Stimulated activated CD4-positive, alpha-beta T cell treated with anti-CD3 and anti-CD28 coated beads, Interleukin-1b, Interleukin-23, amount 100 ng/mL, for 24 hours (primary cell): ENCODE data around the gene RXRB.
"Not testable (repeated sequence)": the region's sequence is repeated elsewhere in the genome, so short reads cannot be mapped to it uniquely, and the experiment has no call there.

ENCODE experiments used
- DNase-seq, 4 experiments: peaks; one replicate each; pipeline ENCODE4 v3.0.0-alpha.2; 2020; ENCODE audit warnings: low read depth in 4 of 4, low spot score in 1 of 4

RXRB gene

DNA sequence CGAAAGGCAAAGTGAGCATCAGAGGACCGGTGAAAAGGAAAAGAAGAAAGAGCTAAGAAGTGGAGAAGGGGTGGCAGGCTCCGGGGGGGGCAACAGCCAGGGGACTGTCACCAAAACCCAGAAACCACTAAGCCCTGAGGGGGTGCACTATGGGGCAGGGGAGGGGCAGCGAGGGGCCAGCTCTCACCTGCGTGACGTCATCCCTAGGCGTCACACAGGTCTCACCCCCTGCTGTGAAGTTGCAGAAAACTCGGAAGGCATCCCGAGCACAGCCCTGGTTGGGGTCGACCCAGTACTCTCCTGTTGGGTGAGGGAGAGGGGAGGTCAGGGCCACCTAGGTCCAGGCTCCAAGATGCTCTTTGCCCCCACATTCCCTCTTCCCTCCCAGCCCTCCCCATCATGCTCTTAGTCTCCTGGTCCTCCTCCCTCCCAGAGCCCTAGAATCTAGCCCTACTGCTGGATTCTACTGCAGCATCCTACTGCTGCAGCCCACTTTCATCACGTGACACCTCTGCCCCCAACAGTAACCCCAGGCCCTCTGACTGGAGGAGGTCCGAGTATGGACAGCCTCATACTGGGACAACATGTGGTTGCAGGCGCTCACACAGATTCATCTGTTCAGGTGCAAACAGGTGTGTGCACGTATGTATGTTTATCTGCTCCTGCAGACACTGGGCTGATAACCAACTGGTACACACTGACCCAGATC lies 35.6 kb downstream of the RXRB start:
- DNase-seq = no peak

- no peak for DNase-seq
These were observed 36.3 kb downstream of the RXRB start for GRCh38 chr6:33164176-33164575.

GRCh38 chr6:33163540-33163939 lies 36.9 kb downstream of the RXRB start:
- DNase-seq = no peak

GRCh38 chr6:33161354-33162331 lies 38.8 kb downstream of the RXRB start:
- peak; percentile 59 to 78 (median 73) for DNase-seq

DNA sequence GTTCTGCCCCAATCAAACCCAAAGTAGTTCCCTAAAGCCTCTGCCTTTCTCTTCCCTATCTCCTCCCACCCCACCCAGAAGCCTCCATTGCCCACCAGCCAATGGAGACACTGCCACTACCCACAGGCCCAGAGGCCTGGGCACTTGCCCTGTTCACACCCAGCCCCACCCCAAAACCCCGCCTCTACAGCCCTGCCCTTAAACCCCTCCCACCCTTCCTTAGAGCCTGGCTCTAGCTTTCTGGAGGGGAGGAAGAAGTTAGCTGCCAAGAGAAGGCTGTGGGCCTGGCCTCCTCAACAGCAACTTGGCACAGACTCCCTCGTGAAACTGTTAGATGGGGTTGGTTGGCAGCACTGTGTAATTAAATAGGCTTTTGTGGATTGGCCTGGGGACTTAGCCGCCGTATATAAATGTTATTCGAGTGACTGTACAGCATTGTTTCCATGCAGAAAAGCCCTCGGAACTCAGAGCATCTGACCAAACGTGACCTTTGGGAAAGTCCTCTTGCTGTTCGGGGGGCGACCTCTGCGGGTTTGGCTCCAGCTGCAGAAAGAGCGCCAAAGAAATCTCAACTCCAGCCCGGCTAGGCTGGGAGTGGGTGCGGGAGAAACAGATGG lies 39.6 kb downstream of the RXRB start:
- no peak for DNase-seq

DNA sequence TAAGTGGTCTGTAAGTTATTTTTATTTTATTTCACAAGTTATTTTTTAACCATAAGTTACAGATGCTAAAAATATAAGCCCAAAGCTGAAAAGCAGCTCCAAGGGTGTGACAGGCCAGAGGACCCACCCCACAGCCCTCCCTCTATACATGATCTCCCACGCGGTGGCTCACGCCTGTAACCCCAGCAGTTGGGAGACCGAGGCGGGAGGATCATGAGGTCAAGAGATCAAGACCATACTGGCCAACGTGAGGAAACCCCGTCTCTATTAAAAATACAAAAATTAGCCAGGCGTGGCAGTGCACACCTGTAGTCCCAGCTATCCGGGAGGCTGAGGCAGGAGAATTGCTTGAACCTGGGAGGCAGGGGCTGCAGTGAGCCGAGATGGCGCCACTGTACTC lies 40.4 kb downstream of the RXRB start:
- no peak for DNase-seq

DNA sequence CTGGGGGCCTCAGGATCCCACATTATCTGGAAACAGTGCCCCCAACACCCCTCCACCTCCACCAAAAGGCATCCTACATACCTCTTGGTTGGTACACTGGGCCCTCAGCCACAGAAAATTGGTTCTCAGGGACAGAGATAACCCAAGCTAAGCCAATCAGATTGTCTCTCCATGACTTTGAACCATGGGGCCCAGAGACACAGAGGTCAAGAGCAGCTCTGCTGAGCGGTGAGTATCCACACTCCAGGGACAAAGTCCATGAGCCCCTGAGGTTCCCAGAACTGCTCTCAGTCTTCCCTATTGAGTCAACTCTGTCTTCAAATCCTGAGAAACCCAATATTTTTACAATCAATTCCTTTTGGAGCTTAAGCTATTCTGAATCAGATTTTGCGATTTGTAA lies 43.5 kb downstream of the RXRB start:
- DNase-seq = no peak

- DNase-seq = no peak
These were observed 43.9 kb downstream of the RXRB start for GRCh38 chr6:33156561-33156960.

DNA sequence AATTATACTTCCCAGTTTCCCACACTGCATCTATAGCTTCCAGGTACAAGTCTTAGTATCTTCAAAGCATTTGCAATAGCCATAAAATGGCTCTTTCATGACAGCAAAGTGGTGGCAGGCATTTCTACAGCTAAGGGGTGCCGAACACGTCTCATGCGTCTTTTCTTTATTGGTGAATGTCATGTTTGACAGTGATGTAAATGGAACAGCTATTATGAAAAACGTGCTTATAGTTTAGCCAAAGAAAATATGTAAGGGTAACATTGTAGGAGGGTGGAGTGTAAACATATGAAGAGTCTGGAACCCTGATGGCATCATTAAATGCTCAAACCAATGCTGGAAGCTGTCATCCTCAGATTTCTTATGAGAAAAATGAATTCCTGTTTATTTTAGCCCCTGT lies 46.1 kb downstream of the RXRB start:
- DNase-seq = no peak

- DNase-seq = no peak
These were observed 49.4 kb downstream of the RXRB start for GRCh38 chr6:33151050-33151449.

DNA sequence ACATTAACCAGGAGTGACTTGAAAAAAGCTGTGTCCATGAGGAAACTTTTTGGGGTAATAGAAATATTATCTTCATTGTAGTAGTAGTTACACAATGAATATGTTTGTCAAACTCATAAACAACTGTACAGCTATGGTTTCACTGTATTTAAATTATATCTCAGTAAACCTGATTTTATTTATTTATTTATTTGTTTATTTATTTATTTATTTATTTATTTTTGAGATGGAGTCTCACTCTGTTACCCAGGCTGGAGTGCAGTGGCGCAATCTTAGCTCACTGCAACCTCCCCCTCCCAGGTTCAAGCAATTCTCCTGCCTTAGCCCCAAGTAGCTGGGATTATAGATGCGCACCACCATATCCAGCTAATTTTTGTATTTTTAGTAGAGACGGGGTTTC lies 49.9 kb downstream of the RXRB start:
- DNase-seq = not testable (repeated sequence)

DNA sequence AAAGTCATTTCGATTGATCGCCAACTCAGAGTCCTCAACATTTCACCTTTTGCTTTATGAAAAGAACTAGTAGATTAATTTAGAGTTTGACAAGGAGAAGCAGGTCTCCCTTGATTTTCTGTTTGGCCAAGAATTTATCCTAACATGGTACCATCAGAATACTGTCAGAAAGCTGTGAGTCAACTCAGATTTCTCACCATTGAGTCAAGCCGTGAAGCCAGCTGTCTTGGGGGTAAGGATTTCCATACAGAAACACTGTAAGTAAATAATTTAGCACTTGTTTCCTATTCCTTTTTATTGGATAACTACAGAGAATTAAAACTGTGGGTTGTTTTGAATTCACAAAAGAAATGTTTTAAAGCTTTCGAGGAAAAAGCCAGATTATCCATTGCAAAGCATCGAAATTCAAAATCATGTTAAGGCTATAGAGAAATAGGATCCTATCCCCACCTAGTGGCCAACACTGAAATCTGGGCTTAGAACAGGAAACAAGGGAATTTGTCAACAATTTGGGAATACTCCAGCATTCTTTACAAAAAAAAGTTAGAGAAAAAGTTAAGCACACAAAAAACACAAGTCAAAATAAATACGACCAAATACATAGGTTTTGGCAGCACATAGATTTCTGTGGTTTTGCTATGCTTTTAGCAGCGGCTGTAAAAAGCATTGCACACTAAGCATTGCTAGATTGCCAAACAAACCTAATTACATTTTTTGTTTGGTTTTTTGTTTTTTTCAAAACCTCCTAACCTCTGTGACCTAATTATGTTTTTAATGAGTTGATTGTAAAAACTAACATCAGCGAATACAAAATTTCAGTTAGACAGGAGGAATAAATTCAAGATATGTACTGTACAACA lies 52.4 kb downstream of the RXRB start:
- no peak for DNase-seq

- DNase-seq = no peak
These were observed 56.1 kb downstream of the RXRB start for GRCh38 chr6:33144373-33144772.
